ENCODE measurements around the gene SGSM2.

GRCh38 chr17:2302778-2303203, 34.5 kb upstream of the SGSM2 start:
- TF ChIP-seq CTCF (IDR thresholded peaks at IDR 0.05) (no peak), POLR2A (IDR thresholded peaks at IDR 0.05) (no peak)

Measured in adrenal gland (tissue), 5 donors.